WTC11 (cell line): ENCODE results near the gene TCF12. TPM values are rescaled to one million over a fixed set of nuclear protein-coding genes. Genes with fewer than 3 reads are reported as not detected.

ENCODE experiments used
- ATAC-seq: fragments of 200-7000 bp; cut with Tn5 transposase; 2 replicates; pipeline ENCODE4 v1.10.0; 2021; ENCODE audit warnings: mild to moderate bottlenecking, moderate library complexity
- CTCF ChIA-PET: fragments of 300-600 bp; sonication (Branson Sonifier 250); formaldehyde crosslinking; loops from one replicate; lab custom pipeline; 2021; ENCODE audit warnings: antibody characterized with exemption; lab: Charles Lee
- POLR2A ChIA-PET: fragments of 350-600 bp; sonication (Branson Sonifier 250); formaldehyde crosslinking; loops from one replicate; lab custom pipeline; 2021; ENCODE audit warnings: antibody characterized with exemption; lab: Charles Lee
- DNase-seq: peaks from one replicate; pipeline ENCODE4 v3.0.0; 2021; ENCODE audit warnings: low spot score
- H3K27ac Mint-ChIP-seq: 2 replicates; pipeline ENCODE4 v1.8.0; 2021; ENCODE audit warnings: mixed read lengths
- H3K27me3 Mint-ChIP-seq: 2 replicates; pipeline ENCODE4 v1.8.0; 2021; ENCODE audit warnings: low read depth, mild to moderate bottlenecking, moderate library complexity, mixed read lengths
- H3K36me3 Mint-ChIP-seq: 2 replicates; pipeline ENCODE4 v1.8.0; 2021; ENCODE audit warnings: mixed read lengths
- H3K4me1 Mint-ChIP-seq: 2 replicates; pipeline ENCODE4 v1.8.0; 2022; ENCODE audit warnings: mixed read lengths
- H3K4me3 Mint-ChIP-seq: 2 replicates; pipeline ENCODE4 v1.8.0; 2021; ENCODE audit warnings: mild to moderate bottlenecking, moderate library complexity, mixed read lengths
- H3K9me3 Mint-ChIP-seq: 2 replicates; pipeline ENCODE4 v1.8.0; 2021; ENCODE audit warnings: mixed read lengths
- ARID4B ChIP-seq: sonication (generic); formaldehyde crosslinking; IDR thresholded peaks from 2 replicates; pipeline ENCODE4 v1.8.0; 2023; ENCODE audit warnings: missing genetic modification reagents, mild to moderate bottlenecking, borderline replicate concordance
- CTCF ChIP-seq: fragments of 200-600 bp; IDR thresholded peaks from 2 replicates; pipeline ENCODE4 v1.8.0; 2022; ENCODE audit warnings: antibody characterized with exemption
- E2F1 ChIP-seq: sonication (generic); formaldehyde crosslinking; IDR thresholded peaks from 2 replicates; pipeline ENCODE4 v1.8.0; 2022; ENCODE audit warnings: mild to moderate bottlenecking, missing genetic modification reagents
- FOXJ3 ChIP-seq: sonication (generic); formaldehyde crosslinking; IDR thresholded peaks from 2 replicates; pipeline ENCODE4 v1.9.0; 2021; ENCODE audit warnings: missing genetic modification reagents, mild to moderate bottlenecking, borderline replicate concordance
- NR1H2 ChIP-seq: sonication (generic); formaldehyde crosslinking; IDR thresholded peaks from 2 replicates; pipeline ENCODE4 v1.9.0; 2021; ENCODE audit warnings: mild to moderate bottlenecking, moderate library complexity, missing genetic modification reagents
- NR2C2 ChIP-seq: sonication (generic); formaldehyde crosslinking; IDR thresholded peaks from 2 replicates; pipeline ENCODE4 v1.8.0; 2022; ENCODE audit warnings: mild to moderate bottlenecking, missing genetic modification reagents
- NR3C1 ChIP-seq: sonication (generic); formaldehyde crosslinking; conservative IDR thresholded peaks from 2 replicates; pipeline ENCODE4 v1.8.1; 2023; ENCODE audit warnings: low read depth, mild to moderate bottlenecking, missing genetic modification reagents
- PRDM15 ChIP-seq: sonication (generic); formaldehyde crosslinking; IDR thresholded peaks from 2 replicates; pipeline ENCODE4 v1.8.0; 2022; ENCODE audit warnings: missing genetic modification reagents
- PRRX2 ChIP-seq: fragments of 250-450 bp; sonication (Bioruptor Pico); IDR thresholded peaks from 2 replicates; pipeline ENCODE4 v1.8.0; 2021; ENCODE audit warnings: mild to moderate bottlenecking
- SP1 ChIP-seq: sonication (generic); formaldehyde crosslinking; conservative IDR thresholded peaks from 2 replicates; pipeline ENCODE4 v1.8.1; 2022; ENCODE audit warnings: missing genetic modification reagents
- TEAD4 ChIP-seq: sonication (generic); formaldehyde crosslinking; IDR thresholded peaks from 2 replicates; pipeline ENCODE4 v1.8.0; 2022; ENCODE audit warnings: mild to moderate bottlenecking, missing genetic modification reagents
- ZBTB21 ChIP-seq: sonication (generic); formaldehyde crosslinking; IDR thresholded peaks from 2 replicates; pipeline ENCODE4 v1.8.1; 2023; ENCODE audit warnings: mild to moderate bottlenecking, missing genetic modification reagents, borderline replicate concordance
- ZNF263 ChIP-seq: sonication (generic); formaldehyde crosslinking; IDR thresholded peaks from 2 replicates; pipeline ENCODE4 v1.8.1; 2022; ENCODE audit warnings: low read depth, mild to moderate bottlenecking, moderate library complexity, missing genetic modification reagents
- ZNF281 ChIP-seq: sonication (generic); formaldehyde crosslinking; IDR thresholded peaks from 2 replicates; pipeline ENCODE4 v1.8.0; 2023; ENCODE audit warnings: mild to moderate bottlenecking, missing genetic modification reagents
- ZNF396 ChIP-seq: fragments of 250-450 bp; sonication (Bioruptor Pico); IDR thresholded peaks from 2 replicates; pipeline ENCODE4 v1.8.0; 2021; ENCODE audit warnings: mild to moderate bottlenecking, moderate library complexity, borderline replicate concordance
- ZNF512 ChIP-seq: sonication (generic); formaldehyde crosslinking; IDR thresholded peaks from 2 replicates; pipeline ENCODE4 v1.8.1; 2022; ENCODE audit warnings: missing genetic modification reagents, borderline replicate concordance
- total RNA-seq: library from RNA; stranded (reverse); gene quantifications from 3 replicates; pipeline ENCODE4 v1.2.3, GENCODE V29; 2021

TCF12 gene
- total RNA-seq, 1 experiment from 2014 or later: 73.2 TPM

GRCh38 chr15:57148262-57148661 is 229.8 kb downstream of the TCF12 start (continued):
- no peak for TF ChIP-seq ZBTB21

GRCh38 chr15:57149196-57149595 is 230.8 kb downstream of the TCF12 start:
- Mint-ChIP-seq H3K27me3 (no peaks in the 10 kb centered on the region), H3K27ac (no peak overlapping the region), H3K36me3 (peaks cover 31% of the 10 kb centered on the region), H3K4me1 (peaks cover 19% of the 10 kb centered on the region), H3K4me3 (no peak overlapping the region), H3K9me3 (peaks cover 23% of the 10 kb centered on the region)
- ATAC-seq (no peak), DNase-seq (no peak)
- ChIA-PET POLR2A (no interaction called here), CTCF (interaction anchor here (0.6 to 8.4 kb wide), 7 partner anchors 37 to 402 kb away, joined by 3 to 100 read pairs (median 4); no protein-coding TSS in a partner anchor)
- no peak for TF ChIP-seq CTCF
- no peak for TF ChIP-seq PRRX2 (CRISPR knock-in tag)
- TF ChIP-seq ARID4B: no peak

- no peaks in the 10 kb centered on the region for H3K27me3 Mint-ChIP-seq
- CTCF ChIA-PET: interaction anchor here (0.5 to 8.4 kb wide), 4 partner anchors 12 to 156 kb away, joined by 4 to 100 read pairs (median 4); no protein-coding TSS in a partner anchor
- TF ChIP-seq TEAD4 (CRISPR knock-in tag): no peak
- no peak for TF ChIP-seq E2F1 (CRISPR knock-in tag)
- TF ChIP-seq ZNF512: no peak
- TF ChIP-seq NR3C1 (CRISPR knock-in tag): no peak
- no peak for TF ChIP-seq NR2C2
- TF ChIP-seq PRDM15 (CRISPR knock-in tag): no peak
- TF ChIP-seq ZNF281 (CRISPR knock-in tag): no peak
- TF ChIP-seq NR1H2 (CRISPR knock-in tag): no peak
- TF ChIP-seq ZNF263 (CRISPR knock-in tag): no peak
- no peak for TF ChIP-seq FOXJ3 (CRISPR knock-in tag)
- TF ChIP-seq SP1 (CRISPR knock-in tag): no peak
- TF ChIP-seq ZNF396: no peak
Observed at GRCh38 chr15:57150066-57150865, 231.8 kb downstream of the TCF12 start.

More at GRCh38 chr15:57150066-57150865, 231.8 kb downstream of the TCF12 start:
- POLR2A ChIA-PET: no interaction called here
- Mint-ChIP-seq H3K9me3 (peaks cover 23% of the 10 kb centered on the region), H3K4me1 (peaks cover 23% of the 10 kb centered on the region), H3K4me3 (no peak overlapping the region), H3K36me3 (peaks cover 31% of the 10 kb centered on the region), H3K27ac (peak overlapping the region; percentile 35)
- ATAC-seq: no peak
- no peak for DNase-seq
